Loucy (cell line): ENCODE results near the gene PIGO.

Experiments
- H2AFZ ChIP-seq: fragments of 200-600 bp; sonication (generic); 2 replicates; pipeline ENCODE4 v1.6.0; 2016; ENCODE audit warnings: antibody characterized with exemption, mild to moderate bottlenecking, low read length, moderate library complexity
- H3F3A ChIP-seq: fragments of 200-600 bp; 2 replicates; pipeline ENCODE4 v1.6.0; 2016; ENCODE audit warnings: antibody characterized with exemption, low read depth, mild to moderate bottlenecking
- H3K27me3 ChIP-seq: fragments of 200-600 bp; sonication (generic); 2 replicates; pipeline ENCODE4 v1.6.1; 2014; ENCODE audit warnings: low read length, mild to moderate bottlenecking; ENCODE audit not compliant: insufficient read depth, poor library complexity, severe bottlenecking
- H3K36me3 ChIP-seq: fragments of 200-600 bp; sonication (generic); 2 replicates; pipeline ENCODE4 v1.6.1; 2016; ENCODE audit warnings: low read length; ENCODE audit not compliant: insufficient read depth
- H3K4me1 ChIP-seq: fragments of 200-600 bp; sonication (generic); 2 replicates; pipeline ENCODE4 v1.5.1; 2014; ENCODE audit warnings: low read length, mild to moderate bottlenecking; ENCODE audit not compliant: insufficient read depth, poor library complexity, severe bottlenecking
- H3K4me2 ChIP-seq: fragments of 200-600 bp; sonication (generic); 2 replicates; pipeline ENCODE4 v1.6.0; 2014; ENCODE audit warnings: antibody characterized with exemption, low read length, low read depth, mild to moderate bottlenecking; ENCODE audit not compliant: poor library complexity, severe bottlenecking
- H3K4me3 ChIP-seq: fragments of 200-600 bp; sonication (generic); 2 replicates; pipeline ENCODE4 v1.5.1; 2014; ENCODE audit warnings: low read length, mild to moderate bottlenecking, mixed read lengths; ENCODE audit not compliant: poor library complexity, severe bottlenecking
- H3K79me2 ChIP-seq: fragments of 200-600 bp; sonication (generic); 2 replicates; pipeline ENCODE4 v1.6.1; 2014; ENCODE audit warnings: low read length; ENCODE audit not compliant: insufficient read depth
- H3K9ac ChIP-seq: fragments of 200-600 bp; sonication (generic); 2 replicates; pipeline ENCODE4 v1.6.0; 2014; ENCODE audit warnings: mild to moderate bottlenecking, low read depth, low read length, moderate library complexity; ENCODE audit not compliant: poor library complexity, severe bottlenecking
- H3K9me2 ChIP-seq: fragments of 200-600 bp; sonication (generic); replicated peaks from 2 replicates; pipeline ENCODE4 v1.6.1; 2016; ENCODE audit warnings: low read depth, low read length, mixed read lengths
- H3K9me3 ChIP-seq: fragments of 200-600 bp; sonication (generic); 2 replicates; pipeline ENCODE4 v1.6.1; 2014; ENCODE audit warnings: mild to moderate bottlenecking, antibody characterized with exemption, low read length, low read depth; ENCODE audit not compliant: insufficient read depth
- H4K20me1 ChIP-seq: fragments of 200-600 bp; sonication (generic); 2 replicates; pipeline ENCODE4 v1.6.0; 2014; ENCODE audit warnings: antibody characterized with exemption, low read length, mild to moderate bottlenecking; ENCODE audit not compliant: insufficient read depth, poor library complexity, severe bottlenecking
- EZH2phosphoT487 ChIP-seq: fragments of 200-600 bp; IDR thresholded peaks from 2 replicates; pipeline ENCODE4 v1.6.1; 2018; ENCODE audit warnings: antibody characterized with exemption, mild to moderate bottlenecking, moderate library complexity, borderline replicate concordance
- TF ChIP-seq, protein P1 (sequence below): fragments of 200-600 bp; sonication (generic); conservative IDR thresholded peaks from 2 replicates; pipeline ENCODE4 v1.5.1; 2014; ENCODE audit warnings: mild to moderate bottlenecking, antibody characterized with exemption, low read length

Gene PIGO

DNA sequence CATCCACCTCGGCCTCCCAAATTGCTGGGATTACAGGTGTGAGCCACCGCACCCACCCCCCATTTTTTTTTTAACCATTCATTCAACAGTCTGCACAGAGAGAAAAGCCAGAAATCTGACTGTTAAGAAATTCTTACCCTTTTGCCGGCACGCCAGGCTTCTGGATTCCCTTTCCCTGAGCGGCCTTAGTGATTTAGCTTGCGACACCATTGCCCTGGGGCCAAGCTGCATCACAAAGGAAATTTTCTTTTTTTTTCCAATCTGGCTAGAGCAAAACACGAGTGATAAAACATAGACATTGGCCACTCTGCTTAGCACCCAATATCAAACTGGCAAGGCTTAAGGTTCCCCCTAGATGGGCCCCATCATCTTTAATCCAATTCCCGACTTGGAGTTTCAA, 40.5 kb upstream of the PIGO start:
- Histone ChIP-seq H3K36me3 (no peaks in the 10 kb centered on the region), H4K20me1 (no peaks in the 10 kb centered on the region), H3K79me2 (no peaks in the 10 kb centered on the region), H2AFZ (no peak overlapping the region), H3K4me1 (no peaks in the 10 kb centered on the region), H3F3A (no peaks in the 10 kb centered on the region), H3K27me3 (no peaks in the 10 kb centered on the region), H3K9me2 (no peaks in the 10 kb centered on the region), H3K4me2 (no peak overlapping the region), H3K9me3 (peaks cover 3% of the 10 kb centered on the region; the same call in 1 of the 2 replicates), H3K9ac (no peak overlapping the region), H3K4me3 (no peak overlapping the region)
- no peak for TF ChIP-seq EZH2phosphoT487
- TF ChIP-seq, protein P1, sequence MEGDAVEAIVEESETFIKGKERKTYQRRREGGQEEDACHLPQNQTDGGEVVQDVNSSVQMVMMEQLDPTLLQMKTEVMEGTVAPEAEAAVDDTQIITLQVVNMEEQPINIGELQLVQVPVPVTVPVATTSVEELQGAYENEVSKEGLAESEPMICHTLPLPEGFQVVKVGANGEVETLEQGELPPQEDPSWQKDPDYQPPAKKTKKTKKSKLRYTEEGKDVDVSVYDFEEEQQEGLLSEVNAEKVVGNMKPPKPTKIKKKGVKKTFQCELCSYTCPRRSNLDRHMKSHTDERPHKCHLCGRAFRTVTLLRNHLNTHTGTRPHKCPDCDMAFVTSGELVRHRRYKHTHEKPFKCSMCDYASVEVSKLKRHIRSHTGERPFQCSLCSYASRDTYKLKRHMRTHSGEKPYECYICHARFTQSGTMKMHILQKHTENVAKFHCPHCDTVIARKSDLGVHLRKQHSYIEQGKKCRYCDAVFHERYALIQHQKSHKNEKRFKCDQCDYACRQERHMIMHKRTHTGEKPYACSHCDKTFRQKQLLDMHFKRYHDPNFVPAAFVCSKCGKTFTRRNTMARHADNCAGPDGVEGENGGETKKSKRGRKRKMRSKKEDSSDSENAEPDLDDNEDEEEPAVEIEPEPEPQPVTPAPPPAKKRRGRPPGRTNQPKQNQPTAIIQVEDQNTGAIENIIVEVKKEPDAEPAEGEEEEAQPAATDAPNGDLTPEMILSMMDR = no peak

DNA sequence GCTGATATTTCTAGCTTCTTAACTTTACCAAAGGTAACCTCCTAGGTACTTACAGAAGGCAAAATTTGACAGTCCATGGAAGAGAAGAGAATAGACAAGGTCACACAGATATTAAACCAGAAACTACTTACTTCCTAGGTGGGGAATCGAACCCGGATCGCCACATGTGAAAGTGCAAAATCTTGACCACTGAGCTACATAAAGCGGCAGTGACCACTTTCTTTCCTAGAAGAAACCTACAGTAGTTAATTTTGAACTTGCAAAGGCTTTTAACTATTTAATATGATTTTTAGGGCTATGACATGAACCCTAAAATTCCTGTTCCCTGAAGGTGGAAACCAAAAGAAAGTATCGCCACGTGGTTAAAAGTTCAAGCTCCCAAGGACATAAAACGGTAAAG, 39.6 kb upstream of the PIGO start:
- Histone ChIP-seq H3K4me2 (no peak overlapping the region), H3K9me2 (no peaks in the 10 kb centered on the region), H3F3A (no peaks in the 10 kb centered on the region), H3K4me1 (no peaks in the 10 kb centered on the region), H2AFZ (no peak overlapping the region), H3K9me3 (no peaks in the 10 kb centered on the region; the same call in 1 of the 2 replicates), H4K20me1 (no peaks in the 10 kb centered on the region), H3K79me2 (no peaks in the 10 kb centered on the region), H3K4me3 (no peak overlapping the region), H3K27me3 (no peaks in the 10 kb centered on the region), H3K9ac (no peak overlapping the region), H3K36me3 (no peaks in the 10 kb centered on the region)
- no peak for TF ChIP-seq EZH2phosphoT487
- TF ChIP-seq, protein P1 = no peak

DNA sequence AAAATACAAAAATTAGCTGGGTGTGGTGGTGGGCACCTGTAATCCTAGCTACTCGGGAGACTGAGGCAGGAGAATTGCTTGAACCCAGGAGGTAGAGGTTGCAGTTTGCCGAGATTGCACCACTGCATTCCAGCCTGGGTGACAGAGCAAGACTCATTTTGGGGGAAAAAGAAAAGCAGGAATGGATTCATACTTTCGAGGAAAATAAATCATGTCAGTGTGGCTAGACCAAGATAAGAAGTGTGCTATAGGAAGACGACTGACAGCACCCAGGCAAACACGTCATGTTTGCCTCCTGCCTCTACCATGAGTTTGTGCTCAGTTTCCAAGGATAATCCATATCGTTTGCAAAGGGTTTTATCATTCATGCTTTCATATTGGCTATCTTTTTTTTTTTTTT, 38.5 kb upstream of the PIGO start:
- no peaks in the 10 kb centered on the region; the same call in 1 of the 2 replicates for H3K9me3 ChIP-seq
- no peaks in the 10 kb centered on the region for H3K4me1 ChIP-seq
- no peak overlapping the region for H2AFZ ChIP-seq
- no peaks in the 10 kb centered on the region for H3K27me3 ChIP-seq
- no peak for TF ChIP-seq EZH2phosphoT487
- TF ChIP-seq, protein P1 = no peak
- no peaks in the 10 kb centered on the region for H4K20me1 ChIP-seq
- no peak overlapping the region for H3K4me3 ChIP-seq
- H3K9ac ChIP-seq = no peak overlapping the region
- H3F3A ChIP-seq = no peaks in the 10 kb centered on the region
- H3K79me2 ChIP-seq = no peaks in the 10 kb centered on the region
- H3K36me3 ChIP-seq = no peaks in the 10 kb centered on the region
- no peak overlapping the region for H3K4me2 ChIP-seq
- H3K9me2 ChIP-seq = no peaks in the 10 kb centered on the region
